A549 (cell line): Measurements from ENCODE around the gene MSL3B.

Experiments used
- ATAC-seq, 2 experiments: fragments of 200-7000 bp in 1 of 2; fragments of >200 bp in 1 of 2; cut with Nextera tagmentation in 1 of 2; cut with Tn5 transposase in 1 of 2; 3 replicates each; pipeline versions ENCODE4 v1.8.0 to v1.9.1; 2018 to 2020; ENCODE audit warnings: mild to moderate bottlenecking in 1 of 2, moderate library complexity in 1 of 2
- CTCF ChIA-PET: fragments of 300-600 bp; sonication (Branson Sonifier 250); formaldehyde crosslinking; extraction: SDS; loops from one replicate; lab custom pipeline; 2021; ENCODE audit warnings: antibody characterized with exemption, inconsistent platforms; lab: Yijun Ruan, JAX
- POLR2A ChIA-PET: fragments of 350-600 bp; formaldehyde crosslinking; extraction: SDS; loops from one replicate; lab custom pipeline; 2021; ENCODE audit warnings: antibody characterized with exemption, inconsistent platforms; lab: Yijun Ruan, JAX
- DNase-seq, 2 experiments: peaks; one replicate each; pipeline versions ENCODE4 v3.0.0 to v3.0.0-alpha.2; 2011 to 2016; ENCODE audit warnings: low read depth in 1 of 2, low spot score in 1 of 2
- FAIRE-seq: peaks from 2 replicates; lab custom pipeline; 2011; peaks lifted over from hg19 to GRCh38; lab: Jason Lieb, UNC
- H3K27ac ChIP-seq, 2 experiments: fragments of >200 bp; sonication (Bioruptor Twin); formaldehyde crosslinking; 3 replicates each; pipeline ENCODE4 v1.5.1; 2016 to 2017
- H3K4me1 ChIP-seq: fragments of >200 bp; sonication (Bioruptor Twin); formaldehyde crosslinking; 3 replicates; pipeline ENCODE4 v1.6.1; 2016
- H3K4me2 ChIP-seq: fragments of >200 bp; sonication (Bioruptor Twin); formaldehyde crosslinking; 3 replicates; pipeline ENCODE4 v1.6.1; 2016
- H3K4me3 ChIP-seq: fragments of >200 bp; sonication (Bioruptor Twin); formaldehyde crosslinking; 3 replicates; pipeline ENCODE4 v1.5.1; 2016
- H3K9me3 ChIP-seq: fragments of >200 bp; sonication (Bioruptor Twin); formaldehyde crosslinking; 3 replicates; pipeline ENCODE4 v1.6.1; 2016
- EHF ChIP-seq: fragments of 250-450 bp; sonication (Bioruptor Pico); IDR thresholded peaks from 2 replicates; pipeline ENCODE4 v1.5.0; 2020; ENCODE audit warnings: mild to moderate bottlenecking
- ESRRA ChIP-seq: fragments of 150-350 bp; IDR thresholded peaks from 2 replicates; pipeline ENCODE4 v1.6.1; 2014; ENCODE audit warnings: mild to moderate bottlenecking, low read length, borderline replicate concordance
- FOXS1 ChIP-seq: fragments of 250-450 bp; sonication (Bioruptor Pico); IDR thresholded peaks from 2 replicates; pipeline ENCODE4 v1.5.0; 2020; ENCODE audit warnings: mild to moderate bottlenecking, moderate library complexity
- GATA3 ChIP-seq: IDR thresholded peaks from 2 replicates; pipeline ENCODE4 v1.6.1; 2012; ENCODE audit warnings: borderline replicate concordance
- HEYL ChIP-seq: fragments of 250-450 bp; sonication (Bioruptor Pico); IDR thresholded peaks from 2 replicates; pipeline ENCODE4 v1.8.0; 2021; ENCODE audit warnings: mild to moderate bottlenecking, moderate library complexity
- HOXB13 ChIP-seq: fragments of 250-450 bp; sonication (Bioruptor Pico); IDR thresholded peaks from 2 replicates; pipeline ENCODE4 v1.5.0; 2020; ENCODE audit warnings: low read depth, mild to moderate bottlenecking, moderate library complexity
- HOXB5 ChIP-seq: fragments of 250-450 bp; sonication (Bioruptor Pico); IDR thresholded peaks from 2 replicates; pipeline ENCODE4 v1.5.0; 2020; ENCODE audit warnings: mild to moderate bottlenecking, moderate library complexity
- KDM1A ChIP-seq: fragments of 200-600 bp; sonication (generic); IDR thresholded peaks from 2 replicates; pipeline ENCODE4 v1.6.1; 2016; ENCODE audit warnings: low read depth, mild to moderate bottlenecking
- KDM5A ChIP-seq: fragments of 200-600 bp; sonication (generic); IDR thresholded peaks from 2 replicates; pipeline ENCODE4 v1.6.1; 2016; ENCODE audit warnings: antibody characterized with exemption, mild to moderate bottlenecking
- MYC ChIP-seq: IDR thresholded peaks from 2 replicates; pipeline ENCODE4 v1.6.1; 2012; ENCODE audit warnings: mild to moderate bottlenecking, inconsistent platforms, low read length, improper control_type of control experiment, borderline replicate concordance
- NFE2L2 ChIP-seq: fragments of 150-350 bp; conservative IDR thresholded peaks from 2 replicates; pipeline ENCODE4 v1.6.1; 2014; ENCODE audit warnings: low read length
- NR3C1 ChIP-seq: fragments of >200 bp; sonication (Bioruptor Twin); formaldehyde crosslinking; IDR thresholded peaks from 3 replicates; pipeline ENCODE4 v1.6.1; 2017
- PHF8 ChIP-seq: fragments of 200-600 bp; sonication (generic); IDR thresholded peaks from 2 replicates; pipeline ENCODE4 v1.6.1; 2016; ENCODE audit warnings: low read depth, mild to moderate bottlenecking, antibody characterized with exemption, moderate library complexity, borderline replicate concordance
- RFX5 ChIP-seq: fragments of 450-650 bp; IDR thresholded peaks from 2 replicates; pipeline ENCODE4 v1.7.1; 2014; ENCODE audit warnings: antibody characterized with exemption, mild to moderate bottlenecking, moderate library complexity
- SREBF2 ChIP-seq: fragments of 450-650 bp; IDR thresholded peaks from 2 replicates; pipeline ENCODE4 v1.6.1; 2014; ENCODE audit warnings: mild to moderate bottlenecking, moderate library complexity
- TP53 ChIP-seq: fragments of 250-450 bp; sonication (Bioruptor Pico); IDR thresholded peaks from 2 replicates; pipeline ENCODE4 v1.5.0; 2021; ENCODE audit warnings: mild to moderate bottlenecking, moderate library complexity
- ZFP36 ChIP-seq: fragments of 450-650 bp; IDR thresholded peaks from 2 replicates; pipeline ENCODE4 v1.6.1; 2014; ENCODE audit warnings: borderline replicate concordance; ENCODE audit not compliant: partially characterized antibody
- WGBS: methylation state at CpG from one replicate; pipeline ENCODE4 v1.1.6; 2017; ENCODE audit errors: missing lambda C conversion rate; 5-methylcytosine and 5-hydroxymethylcytosine counted together
- TF ChIP-seq, protein P1 (sequence below): IDR thresholded peaks from 2 replicates; pipeline ENCODE4 v1.6.1; 2012
- TF ChIP-seq, protein P2 (sequence below): fragments of >200 bp; sonication (Bioruptor Twin); formaldehyde crosslinking; IDR thresholded peaks from 2 replicates; pipeline ENCODE4 v1.6.1; 2016
- TF ChIP-seq, protein P3 (sequence below): fragments of 250-450 bp; sonication (Bioruptor Pico); IDR thresholded peaks from 2 replicates; pipeline ENCODE4 v1.5.0; 2020; ENCODE audit warnings: low read depth, mild to moderate bottlenecking, moderate library complexity

MSL3B gene

DNA sequence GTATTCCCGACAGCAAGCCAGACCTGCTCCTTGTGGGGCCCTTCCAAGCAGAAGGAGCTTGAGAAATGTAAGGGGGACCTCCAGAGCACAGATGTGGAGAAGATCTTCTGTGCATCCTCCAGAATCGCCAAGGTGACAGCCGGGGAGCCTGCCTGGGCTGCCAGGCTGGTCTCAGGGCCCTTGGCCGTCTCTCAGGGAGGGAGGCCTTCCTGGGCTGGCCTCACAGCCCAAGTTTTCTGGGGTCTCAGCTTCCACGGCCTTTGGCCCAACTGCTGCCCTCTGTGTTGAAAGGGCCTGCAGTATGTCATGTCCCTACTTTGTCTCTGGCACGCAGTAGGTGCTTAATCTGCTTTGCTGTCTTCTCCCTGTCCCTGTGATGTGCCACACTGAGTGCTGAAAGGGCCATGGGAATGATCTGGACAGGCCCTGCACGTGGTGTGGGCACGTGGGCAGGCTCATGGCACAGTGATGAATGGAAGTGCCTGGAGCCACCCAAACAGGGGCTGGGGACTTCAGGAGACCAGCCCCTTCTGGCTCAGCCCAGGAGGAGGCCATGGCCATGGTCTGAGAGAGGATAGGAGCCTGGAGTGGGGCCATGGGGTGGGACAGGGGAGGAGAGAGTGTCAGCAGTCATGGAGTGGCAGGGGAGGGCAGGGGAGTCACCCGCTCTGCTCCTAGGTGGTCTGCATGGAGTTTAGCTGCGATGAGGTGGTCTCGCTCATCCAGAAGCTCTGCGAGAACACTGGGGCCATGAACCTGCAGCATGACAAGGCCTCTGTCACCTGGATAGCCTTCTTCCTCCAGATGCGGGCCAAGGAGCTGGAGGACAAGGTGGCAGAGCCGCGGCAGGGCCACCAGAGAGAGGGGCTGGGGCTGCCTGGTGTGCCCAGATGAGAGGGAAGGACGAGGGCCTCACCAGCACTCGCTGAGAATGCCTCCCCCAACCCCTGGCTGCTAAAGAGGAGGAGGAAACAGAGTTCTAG lies 49.3 kb downstream of the MSL3B start:
- no peak overlapping the region for H3K4me2 ChIP-seq
- peak overlapping the region in 1 of 2 experiments; percentile 81; a peak in 4 of 6 replicates for H3K27ac ChIP-seq
- TF ChIP-seq ZFP36: no peak
- no peak for TF ChIP-seq KDM1A
- TF ChIP-seq EHF: no peak
- TF ChIP-seq, protein P1, sequence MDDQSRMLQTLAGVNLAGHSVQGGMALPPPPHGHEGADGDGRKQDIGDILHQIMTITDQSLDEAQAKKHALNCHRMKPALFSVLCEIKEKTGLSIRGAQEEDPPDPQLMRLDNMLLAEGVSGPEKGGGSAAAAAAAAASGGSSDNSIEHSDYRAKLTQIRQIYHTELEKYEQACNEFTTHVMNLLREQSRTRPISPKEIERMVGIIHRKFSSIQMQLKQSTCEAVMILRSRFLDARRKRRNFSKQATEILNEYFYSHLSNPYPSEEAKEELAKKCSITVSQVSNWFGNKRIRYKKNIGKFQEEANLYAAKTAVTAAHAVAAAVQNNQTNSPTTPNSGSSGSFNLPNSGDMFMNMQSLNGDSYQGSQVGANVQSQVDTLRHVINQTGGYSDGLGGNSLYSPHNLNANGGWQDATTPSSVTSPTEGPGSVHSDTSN: no peak
- TF ChIP-seq KDM5A: no peak
- no peak for TF ChIP-seq HOXB13
- TF ChIP-seq, protein P2, sequence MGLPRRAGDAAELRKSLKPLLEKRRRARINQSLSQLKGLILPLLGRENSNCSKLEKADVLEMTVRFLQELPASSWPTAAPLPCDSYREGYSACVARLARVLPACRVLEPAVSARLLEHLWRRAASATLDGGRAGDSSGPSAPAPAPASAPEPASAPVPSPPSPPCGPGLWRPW: no peak
- no peak for TF ChIP-seq HEYL (CRISPR knock-in tag)
- no peak for TF ChIP-seq GATA3
- TF ChIP-seq SREBF2: no peak
- no peak for TF ChIP-seq ESRRA
- TF ChIP-seq, protein P3, sequence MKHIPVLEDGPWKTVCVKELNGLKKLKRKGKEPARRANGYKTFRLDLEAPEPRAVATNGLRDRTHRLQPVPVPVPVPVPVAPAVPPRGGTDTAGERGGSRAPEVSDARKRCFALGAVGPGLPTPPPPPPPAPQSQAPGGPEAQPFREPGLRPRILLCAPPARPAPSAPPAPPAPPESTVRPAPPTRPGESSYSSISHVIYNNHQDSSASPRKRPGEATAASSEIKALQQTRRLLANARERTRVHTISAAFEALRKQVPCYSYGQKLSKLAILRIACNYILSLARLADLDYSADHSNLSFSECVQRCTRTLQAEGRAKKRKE: no peak
- peaks cover 33% of the 10 kb centered on the region for H3K4me1 ChIP-seq
- WGBS: 79% methylated on average over 14 of the region's 17 CpGs
- DNase-seq (no peak), FAIRE-seq (no peak), ATAC-seq (no peak)
- H3K9me3 ChIP-seq: no peaks in the 10 kb centered on the region
- POLR2A ChIA-PET: no interaction called here
- CTCF ChIA-PET: interaction anchor here (1.2 kb wide), 1 partner anchor 13 kb away, joined by 3 read pairs; no protein-coding TSS in a partner anchor
- H3K4me3 ChIP-seq: no peak overlapping the region

DNA sequence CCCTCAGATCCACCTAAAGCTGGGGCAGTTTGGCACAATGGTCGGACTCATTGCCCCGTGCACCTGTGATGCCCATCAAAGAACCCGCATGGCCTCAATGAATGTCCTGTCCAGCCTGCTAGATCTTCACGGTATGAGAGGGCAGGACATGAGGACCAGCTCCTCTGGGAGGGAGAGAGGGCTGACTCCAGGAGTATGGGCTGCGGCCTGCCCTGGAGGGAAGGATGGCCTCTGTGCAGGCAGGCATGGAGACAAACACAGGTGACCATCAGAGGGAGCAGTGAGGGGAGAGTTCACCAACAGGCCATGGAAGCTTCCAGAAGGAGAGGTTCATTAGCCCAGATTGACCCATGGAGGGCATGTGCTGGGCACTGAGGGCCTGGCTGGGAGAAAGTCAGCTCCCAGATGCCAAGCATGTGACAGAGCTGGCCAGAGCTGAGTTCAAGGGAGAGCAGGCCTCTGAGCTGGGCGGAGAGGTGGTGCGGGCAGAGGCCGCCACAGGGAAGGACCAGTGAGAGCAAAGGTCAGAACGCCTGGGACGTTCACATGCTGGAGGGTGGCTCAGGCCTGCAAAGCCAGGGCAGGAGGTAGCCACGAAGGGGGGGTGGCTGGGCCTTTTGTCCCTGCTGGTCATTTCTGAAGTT lies 50.1 kb downstream of the MSL3B start:
- ChIA-PET POLR2A (no interaction called here), CTCF (interaction anchor here (1.1 to 1.2 kb wide), 2 partner anchors 14 to 15 kb away, joined by 3 read pairs; no protein-coding TSS in a partner anchor)
- H3K4me3 ChIP-seq: no peak overlapping the region
- no peak overlapping the region for H3K4me2 ChIP-seq
- peak overlapping the region; percentile 51 to 81; a peak in 5 of 6 replicates for H3K27ac ChIP-seq
- peaks cover 25% of the 10 kb centered on the region for H3K4me1 ChIP-seq
- no peaks in the 10 kb centered on the region for H3K9me3 ChIP-seq
- ATAC-seq (no peak), FAIRE-seq (no peak)
- 88% methylated on average over 11 of the region's 11 CpGs for WGBS
- TF ChIP-seq HOXB5 (CRISPR knock-in tag) (no peak), NR3C1 (no peak), FOXS1 (no peak), GATA3 (no peak), NFE2L2 (no peak), TP53 (no peak), RFX5 (no peak), MYC (no peak), PHF8 (no peak)
- TF ChIP-seq, protein P2: no peak
- TF ChIP-seq, all 56 proteins: peak for 0
- DNase-seq: no peak
